SU-DHL-6 (cell line): ENCODE data around the gene GATAD2B.

Experiments used
- H2AFZ ChIP-seq: fragments of 200-600 bp; sonication (generic); 2 replicates; pipeline ENCODE4 v1.6.1; 2014; ENCODE audit warnings: low read depth, mild to moderate bottlenecking, moderate library complexity, mixed read lengths, antibody characterized with exemption, low read length; ENCODE audit not compliant: severe bottlenecking
- H3F3A ChIP-seq: fragments of 200-600 bp; shearing (Covaris generic); 2 replicates; pipeline ENCODE4 v1.6.0; 2016; ENCODE audit warnings: antibody characterized with exemption, mild to moderate bottlenecking; ENCODE audit not compliant: insufficient read depth
- H3K27ac ChIP-seq: fragments of 200-600 bp; sonication (generic); 2 replicates; pipeline ENCODE4 v1.5.1; 2016; ENCODE audit warnings: low read depth, mild to moderate bottlenecking, low read length, moderate library complexity, mixed read lengths
- H3K27me3 ChIP-seq: fragments of 200-600 bp; sonication (generic), shearing (Covaris generic); 2 replicates; pipeline ENCODE4 v1.6.0; 2014; ENCODE audit warnings: mild to moderate bottlenecking, low read length
- H3K36me3 ChIP-seq: fragments of 200-600 bp; sonication (generic); 2 replicates; pipeline ENCODE4 v1.6.1; 2014; ENCODE audit warnings: mild to moderate bottlenecking, low read length, mixed read lengths
- H3K4me2 ChIP-seq: fragments of 300-600, 200-600 bp; shearing (Covaris generic), sonication (generic); 2 replicates; pipeline ENCODE4 v1.6.0; 2014; ENCODE audit warnings: low read length, low read depth, mild to moderate bottlenecking; ENCODE audit not compliant: poor library complexity, severe bottlenecking
- H3K4me3 ChIP-seq: fragments of 200-600 bp; sonication (generic); 2 replicates; pipeline ENCODE4 v1.5.1; 2014; ENCODE audit warnings: antibody characterized with exemption, low read length, mild to moderate bottlenecking, mixed read lengths; ENCODE audit not compliant: insufficient read depth, poor library complexity, severe bottlenecking
- H3K79me2 ChIP-seq: fragments of 200-600 bp; sonication (generic); 2 replicates; pipeline ENCODE4 v1.6.1; 2014; ENCODE audit warnings: mild to moderate bottlenecking, low read length, moderate library complexity; ENCODE audit not compliant: insufficient read depth
- H3K9ac ChIP-seq: fragments of 200-600 bp; sonication (generic); 2 replicates; pipeline ENCODE4 v1.7.0; 2014; ENCODE audit warnings: mild to moderate bottlenecking, low read length
- H3K9me2 ChIP-seq: fragments of 200-600 bp; sonication (generic); replicated peaks from 2 replicates; pipeline ENCODE4 v1.6.1; 2014; ENCODE audit warnings: low read length; ENCODE audit not compliant: insufficient read depth
- H3K9me3 ChIP-seq: fragments of 200-600 bp; sonication (generic); 2 replicates; pipeline ENCODE4 v1.6.1; 2014; ENCODE audit warnings: low read length, mixed read lengths; ENCODE audit not compliant: insufficient read depth
- H4K20me1 ChIP-seq: fragments of 200-600 bp; sonication (generic); 2 replicates; pipeline ENCODE4 v1.6.1; 2014; ENCODE audit warnings: low read depth, mild to moderate bottlenecking, antibody characterized with exemption, low read length, moderate library complexity, mixed read lengths
- CTCF ChIP-seq: fragments of 200-600 bp; sonication (generic); IDR thresholded peaks from one replicate; pipeline ENCODE4 v1.5.1; 2017; ENCODE audit warnings: antibody characterized with exemption, mild to moderate bottlenecking, low read length, moderate library complexity; ENCODE audit not compliant: insufficient read depth, poor library complexity, severe bottlenecking
- EZH2phosphoT487 ChIP-seq: fragments of 200-600 bp; sonication (generic), shearing (Covaris generic); conservative IDR thresholded peaks from 2 replicates; pipeline ENCODE4 v1.6.1; 2018; ENCODE audit warnings: mild to moderate bottlenecking, antibody characterized with exemption, low read length, moderate library complexity, mixed read lengths

Gene GATAD2B

GRCh38 chr1:153805042-153805745, 117.6 kb downstream of the GATAD2B start:
- Histone ChIP-seq H3K27ac (peak overlapping the region; percentile 94), H3F3A (peaks cover 19% of the 10 kb centered on the region), H3K36me3 (no peaks in the 10 kb centered on the region), H4K20me1 (no peaks in the 10 kb centered on the region), H3K4me2 (peak overlapping the region; percentile 57), H3K4me3 (no peak overlapping the region), H3K27me3 (no peaks in the 10 kb centered on the region), H3K9ac (peak overlapping the region; percentile 41), H3K9me2 (no peaks in the 10 kb centered on the region), H2AFZ (no peak overlapping the region), H3K79me2 (no peaks in the 10 kb centered on the region), H3K9me3 (no peaks in the 10 kb centered on the region)
- TF ChIP-seq CTCF, result no peak
- TF ChIP-seq EZH2phosphoT487, result no peak

GRCh38 chr1:153804112-153804511, 118.7 kb downstream of the GATAD2B start:
- no peaks in the 10 kb centered on the region for H4K20me1 ChIP-seq
- H3K9me2 ChIP-seq, result no peaks in the 10 kb centered on the region
- no peak overlapping the region for H3K9ac ChIP-seq
- H3F3A ChIP-seq, result peaks cover 19% of the 10 kb centered on the region
- TF ChIP-seq EZH2phosphoT487, result no peak
- no peak for TF ChIP-seq CTCF
- no peak overlapping the region for H3K27ac ChIP-seq
- H3K79me2 ChIP-seq, result no peaks in the 10 kb centered on the region
- no peak overlapping the region for H3K4me2 ChIP-seq
- H3K4me3 ChIP-seq, result no peak overlapping the region
- H3K36me3 ChIP-seq, result no peaks in the 10 kb centered on the region
- H3K9me3 ChIP-seq, result no peaks in the 10 kb centered on the region
- H3K27me3 ChIP-seq, result no peaks in the 10 kb centered on the region
- no peak overlapping the region for H2AFZ ChIP-seq

GRCh38 chr1:153803470-153804056, 119.2 kb downstream of the GATAD2B start:
- Histone ChIP-seq H3K9ac (no peak overlapping the region), H3K4me2 (no peak overlapping the region)

More at GRCh38 chr1:153803470-153804056, 119.2 kb downstream of the GATAD2B start:
- no peak for TF ChIP-seq EZH2phosphoT487
- H3K36me3 ChIP-seq, result no peaks in the 10 kb centered on the region
- no peaks in the 10 kb centered on the region for H3K27me3 ChIP-seq
- peaks cover 23% of the 10 kb centered on the region for H3F3A ChIP-seq
- no peaks in the 10 kb centered on the region for H3K9me2 ChIP-seq
- H3K9me3 ChIP-seq, result no peaks in the 10 kb centered on the region
- no peaks in the 10 kb centered on the region for H3K79me2 ChIP-seq
- no peaks in the 10 kb centered on the region for H4K20me1 ChIP-seq
- H2AFZ ChIP-seq, result no peak overlapping the region
- no peak overlapping the region for H3K27ac ChIP-seq
- no peak overlapping the region for H3K4me3 ChIP-seq
